ENCODE results near the gene FRMD5. TPM values are rescaled to one million over a fixed set of nuclear protein-coding genes. Genes with fewer than 3 reads are reported as not detected.
A peak's percentile ranks its signal among the peaks of the same experiment; 100 is the strongest.

The FRMD5 gene
- total and polyA plus RNA-seq, 2 experiments from 2014 or later: 5.9 to 10.1 TPM

- TF ChIP-seq, protein P1, sequence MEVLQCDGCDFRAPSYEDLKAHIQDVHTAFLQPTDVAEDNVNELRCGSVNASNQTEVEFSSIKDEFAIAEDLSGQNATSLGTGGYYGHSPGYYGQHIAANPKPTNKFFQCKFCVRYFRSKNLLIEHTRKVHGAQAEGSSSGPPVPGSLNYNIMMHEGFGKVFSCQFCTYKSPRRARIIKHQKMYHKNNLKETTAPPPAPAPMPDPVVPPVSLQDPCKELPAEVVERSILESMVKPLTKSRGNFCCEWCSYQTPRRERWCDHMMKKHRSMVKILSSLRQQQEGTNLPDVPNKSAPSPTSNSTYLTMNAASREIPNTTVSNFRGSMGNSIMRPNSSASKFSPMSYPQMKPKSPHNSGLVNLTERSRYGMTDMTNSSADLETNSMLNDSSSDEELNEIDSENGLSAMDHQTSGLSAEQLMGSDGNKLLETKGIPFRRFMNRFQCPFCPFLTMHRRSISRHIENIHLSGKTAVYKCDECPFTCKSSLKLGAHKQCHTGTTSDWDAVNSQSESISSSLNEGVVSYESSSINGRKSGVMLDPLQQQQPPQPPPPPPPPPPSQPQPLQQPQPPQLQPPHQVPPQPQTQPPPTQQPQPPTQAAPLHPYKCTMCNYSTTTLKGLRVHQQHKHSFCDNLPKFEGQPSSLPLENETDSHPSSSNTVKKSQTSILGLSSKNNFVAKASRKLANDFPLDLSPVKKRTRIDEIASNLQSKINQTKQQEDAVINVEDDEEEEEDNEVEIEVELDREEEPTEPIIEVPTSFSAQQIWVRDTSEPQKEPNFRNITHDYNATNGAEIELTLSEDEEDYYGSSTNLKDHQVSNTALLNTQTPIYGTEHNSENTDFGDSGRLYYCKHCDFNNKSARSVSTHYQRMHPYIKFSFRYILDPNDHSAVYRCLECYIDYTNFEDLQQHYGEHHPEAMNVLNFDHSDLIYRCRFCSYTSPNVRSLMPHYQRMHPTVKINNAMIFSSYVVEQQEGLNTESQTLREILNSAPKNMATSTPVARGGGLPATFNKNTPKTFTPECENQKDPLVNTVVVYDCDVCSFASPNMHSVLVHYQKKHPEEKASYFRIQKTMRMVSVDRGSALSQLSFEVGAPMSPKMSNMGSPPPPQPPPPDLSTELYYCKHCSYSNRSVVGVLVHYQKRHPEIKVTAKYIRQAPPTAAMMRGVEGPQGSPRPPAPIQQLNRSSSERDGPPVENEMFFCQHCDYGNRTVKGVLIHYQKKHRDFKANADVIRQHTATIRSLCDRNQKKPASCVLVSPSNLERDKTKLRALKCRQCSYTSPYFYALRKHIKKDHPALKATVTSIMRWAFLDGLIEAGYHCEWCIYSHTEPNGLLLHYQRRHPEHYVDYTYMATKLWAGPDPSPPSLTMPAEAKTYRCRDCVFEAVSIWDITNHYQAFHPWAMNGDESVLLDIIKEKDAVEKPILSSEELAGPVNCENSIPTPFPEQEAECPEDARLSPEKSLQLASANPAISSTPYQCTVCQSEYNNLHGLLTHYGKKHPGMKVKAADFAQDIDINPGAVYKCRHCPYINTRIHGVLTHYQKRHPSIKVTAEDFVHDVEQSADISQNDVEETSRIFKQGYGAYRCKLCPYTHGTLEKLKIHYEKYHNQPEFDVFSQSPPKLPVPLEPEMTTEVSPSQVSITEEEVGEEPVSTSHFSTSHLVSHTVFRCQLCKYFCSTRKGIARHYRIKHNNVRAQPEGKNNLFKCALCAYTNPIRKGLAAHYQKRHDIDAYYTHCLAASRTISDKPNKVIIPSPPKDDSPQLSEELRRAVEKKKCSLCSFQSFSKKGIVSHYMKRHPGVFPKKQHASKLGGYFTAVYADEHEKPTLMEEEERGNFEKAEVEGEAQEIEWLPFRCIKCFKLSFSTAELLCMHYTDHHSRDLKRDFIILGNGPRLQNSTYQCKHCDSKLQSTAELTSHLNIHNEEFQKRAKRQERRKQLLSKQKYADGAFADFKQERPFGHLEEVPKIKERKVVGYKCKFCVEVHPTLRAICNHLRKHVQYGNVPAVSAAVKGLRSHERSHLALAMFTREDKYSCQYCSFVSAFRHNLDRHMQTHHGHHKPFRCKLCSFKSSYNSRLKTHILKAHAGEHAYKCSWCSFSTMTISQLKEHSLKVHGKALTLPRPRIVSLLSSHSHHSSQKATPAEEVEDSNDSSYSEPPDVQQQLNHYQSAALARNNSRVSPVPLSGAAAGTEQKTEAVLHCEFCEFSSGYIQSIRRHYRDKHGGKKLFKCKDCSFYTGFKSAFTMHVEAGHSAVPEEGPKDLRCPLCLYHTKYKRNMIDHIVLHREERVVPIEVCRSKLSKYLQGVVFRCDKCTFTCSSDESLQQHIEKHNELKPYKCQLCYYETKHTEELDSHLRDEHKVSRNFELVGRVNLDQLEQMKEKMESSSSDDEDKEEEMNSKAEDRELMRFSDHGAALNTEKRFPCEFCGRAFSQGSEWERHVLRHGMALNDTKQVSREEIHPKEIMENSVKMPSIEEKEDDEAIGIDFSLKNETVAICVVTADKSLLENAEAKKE (CRISPR knock-in tag; IDR thresholded peaks at IDR 0.05): no peak
- TF ChIP-seq NANOG (IDR thresholded peaks at IDR 0.05; ENCODE audit: borderline replicate concordance) (no peak), STAT1 (IDR thresholded peaks at IDR 0.05; ENCODE audit: unreplicated experiment) (no peak), CREB1 (CRISPR knock-in tag; IDR thresholded peaks at IDR 0.05; ENCODE audit: low read depth) (no peak), POLR2AphosphoS5 (IDR thresholded peaks at IDR 0.05; ENCODE audit: low read depth) (no peak), EZH2phosphoT487 (IDR thresholded peaks at IDR 0.05; ENCODE audit: unreplicated experiment) (no peak)
Observed at GRCh38 chr15:43942194-43942593, 252.9 kb downstream of the FRMD5 start (continued).

DNA sequence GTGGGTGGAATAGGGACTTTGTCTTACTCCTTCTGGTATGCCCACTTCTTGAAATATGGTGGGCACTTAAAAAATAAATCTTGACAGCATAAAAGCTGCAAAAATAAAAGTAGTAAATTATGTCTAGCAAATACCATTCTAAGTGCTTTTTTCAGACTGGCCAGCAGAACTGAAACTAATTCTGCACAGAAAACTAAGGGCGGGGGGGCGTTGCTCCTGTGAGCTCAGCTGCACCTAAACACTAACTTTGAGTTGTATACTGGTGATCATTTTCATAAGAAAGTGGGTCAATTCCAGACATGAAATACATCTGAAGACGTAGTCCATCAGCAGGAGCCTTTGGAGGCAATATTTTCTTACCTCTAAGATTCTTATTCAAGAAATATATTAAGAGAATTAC is 253.5 kb downstream of the FRMD5 start:
- Histone ChIP-seq H3K9me2 (ENCODE audit: insufficient read depth) (no peaks in the 10 kb centered on the region), H3K4me3 (no peak overlapping the region), H2AFZ (no peak overlapping the region), H3K27me3 (ENCODE audit: insufficient read depth) (no peaks in the 10 kb centered on the region), H3K79me2 (replicated peaks; ENCODE audit: insufficient read depth) (no peaks in the 10 kb centered on the region), H3F3A (replicated peaks; ENCODE audit: low read depth) (no peaks in the 10 kb centered on the region), H3K4me1 (ENCODE audit: insufficient read depth) (peaks cover 6% of the 10 kb centered on the region), H3K36me3 (ENCODE audit: insufficient read depth) (no peaks in the 10 kb centered on the region), H4K20me1 (replicated peaks; ENCODE audit: insufficient read depth) (no peaks in the 10 kb centered on the region), H3K4me2 (no peak overlapping the region), H3K27ac (ENCODE audit: low read depth) (no peak overlapping the region)
- Mint-ChIP-seq H3K4me1 (peaks cover 4% of the 10 kb centered on the region; the same call in 2 of the 3 replicates), H3K4me3 (no peak overlapping the region), H3K9me3 (no peaks in the 10 kb centered on the region), H3K27me3 (ENCODE audit: insufficient read depth, low read depth, poor library complexity) (no peaks in the 10 kb centered on the region), H3K36me3 (ENCODE audit: low read depth) (no peaks in the 10 kb centered on the region), H3K27ac (peak overlapping the region; percentile 41; the same call in 1 of the 2 replicates)
- no peak for ATAC-seq
- TF ChIP-seq EZH2phosphoT487 (IDR thresholded peaks at IDR 0.05; ENCODE audit: unreplicated experiment): no peak
- no peak for TF ChIP-seq ETS1 (IDR thresholded peaks at IDR 0.05)
- no peak for TF ChIP-seq EZH2 (IDR thresholded peaks at IDR 0.05; ENCODE audit: low read depth, unreplicated experiment)
- TF ChIP-seq JUNB (IDR thresholded peaks at IDR 0.05; ENCODE audit: unreplicated experiment): no peak
- no peak for TF ChIP-seq REST (IDR thresholded peaks at IDR 0.05; ENCODE audit: unreplicated experiment)
- no peak for TF ChIP-seq POLR2AphosphoS5 (IDR thresholded peaks at IDR 0.05; ENCODE audit: low read depth)
- TF ChIP-seq, protein P2, sequence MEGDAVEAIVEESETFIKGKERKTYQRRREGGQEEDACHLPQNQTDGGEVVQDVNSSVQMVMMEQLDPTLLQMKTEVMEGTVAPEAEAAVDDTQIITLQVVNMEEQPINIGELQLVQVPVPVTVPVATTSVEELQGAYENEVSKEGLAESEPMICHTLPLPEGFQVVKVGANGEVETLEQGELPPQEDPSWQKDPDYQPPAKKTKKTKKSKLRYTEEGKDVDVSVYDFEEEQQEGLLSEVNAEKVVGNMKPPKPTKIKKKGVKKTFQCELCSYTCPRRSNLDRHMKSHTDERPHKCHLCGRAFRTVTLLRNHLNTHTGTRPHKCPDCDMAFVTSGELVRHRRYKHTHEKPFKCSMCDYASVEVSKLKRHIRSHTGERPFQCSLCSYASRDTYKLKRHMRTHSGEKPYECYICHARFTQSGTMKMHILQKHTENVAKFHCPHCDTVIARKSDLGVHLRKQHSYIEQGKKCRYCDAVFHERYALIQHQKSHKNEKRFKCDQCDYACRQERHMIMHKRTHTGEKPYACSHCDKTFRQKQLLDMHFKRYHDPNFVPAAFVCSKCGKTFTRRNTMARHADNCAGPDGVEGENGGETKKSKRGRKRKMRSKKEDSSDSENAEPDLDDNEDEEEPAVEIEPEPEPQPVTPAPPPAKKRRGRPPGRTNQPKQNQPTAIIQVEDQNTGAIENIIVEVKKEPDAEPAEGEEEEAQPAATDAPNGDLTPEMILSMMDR (conservative IDR thresholded peaks at IDR 0.05; ENCODE audit: low read depth in 2 of 2): no peak
- DNase-seq (ENCODE audit: low spot score): no peak

Data from GM23338 (cell line).